ENCODE results near the gene TMEM150C. TPM values are rescaled to one million over a fixed set of nuclear protein-coding genes. Genes with fewer than 3 reads are reported as not detected.

Gene TMEM150C
- total and polyA plus RNA-seq, 2 of the 4 experiments (the other 2 are of a cell fraction) = 0.10 to 0.36 TPM

GRCh38 chr4:82525307-82525911, 36.4 kb downstream of the TMEM150C start:
- H3K9me1 ChIP-seq (ENCODE audit: insufficient read depth, low read length) = 0 out of 2 replicates have a peak, but pooled peaks cover 2% of the 10 kb centered on the region
- CTCF ChIA-PET = no interaction called here
- no peaks in the 10 kb centered on the region for H3K36me3 ChIP-seq (ENCODE audit: control insufficient read depth, insufficient read depth, low read length)
- no peak overlapping the region for H3K27ac ChIP-seq (ENCODE audit: insufficient read depth, low read length)
- H4K8ac ChIP-seq (ENCODE audit: low read depth in 2 of 2, low read length in 2 of 2) = no peak overlapping the region
- H3K23ac ChIP-seq (ENCODE audit: low read depth, low read length) = no peak overlapping the region
- no peak overlapping the region for H2BK15ac ChIP-seq (ENCODE audit: low read depth, low read length)
- H2BK20ac ChIP-seq (ENCODE audit: low read depth, low read length) = no peak overlapping the region
- no peaks in the 10 kb centered on the region for H4K20me1 ChIP-seq (ENCODE audit: insufficient read depth, low read length)
- H4K91ac ChIP-seq (ENCODE audit: insufficient read depth, low read depth, low read length) = no peak overlapping the region
- H2AFZ ChIP-seq (replicated peaks; ENCODE audit: low read length, poor library complexity) = no peak overlapping the region
- intact Hi-C loops (cut with micrococcal nuclease) = no loop called here
- no peak overlapping the region for H3K4me2 ChIP-seq (ENCODE audit: low read depth, low read length)
- in situ Hi-C loops (cut with MboI; ENCODE audit: low sequenced_read_pairs) = no loop called here
- no peak overlapping the region for H3K56ac ChIP-seq (ENCODE audit: extremely low read depth, insufficient read depth, low read length)
- no peaks in the 10 kb centered on the region; the same call in 1 of the 2 replicates for H3K4me1 ChIP-seq (ENCODE audit: control insufficient read depth, insufficient read depth, low read length)
- dilution Hi-C loops (cut with HindIII; ENCODE audit: low sequenced_read_pairs, unreplicated experiment) = no loop called here
- peaks cover 13% of the 10 kb centered on the region for H3K27me3 ChIP-seq (ENCODE audit: control insufficient read depth, insufficient read depth, low read length)
- no peak overlapping the region for H3K4ac ChIP-seq (ENCODE audit: low read depth, low read length)
- H2AK5ac ChIP-seq (ENCODE audit: low read depth, low read length) = no peak overlapping the region
- DNase-seq (no peak), ATAC-seq (ENCODE audit: low read depth) (no peak)
- H3K79me1 ChIP-seq (ENCODE audit: low read depth in 1 of 2, low read length in 2 of 2) = no peaks in the 10 kb centered on the region; a peak in 1 of 4 replicates
- TF ChIP-seq POLR2A (IDR thresholded peaks at IDR 0.05; ENCODE audit: low read depth, low read length) (no peak), BHLHE40 (IDR thresholded peaks at IDR 0.05; ENCODE audit: low read depth, low read length) (no peak), ELK1 (IDR thresholded peaks at IDR 0.05; ENCODE audit: borderline replicate concordance, low read depth, low read length) (no peak)
- no TSS peak for BruUV-seq (replicated peaks)
- H3K14ac ChIP-seq (replicated peaks; ENCODE audit: low read depth, low read length) = no peak overlapping the region
- POLR2A ChIA-PET (ENCODE audit: unreplicated experiment) = no interaction called here
- no peak overlapping the region for H2BK120ac ChIP-seq (ENCODE audit: low read depth, low read length)
- no peak overlapping the region for H3K4me3 ChIP-seq (ENCODE audit: insufficient read depth, low read depth, low read length)
- H2AK9ac ChIP-seq (replicated peaks; ENCODE audit: low read depth, low read length, poor library complexity) = no peak overlapping the region
- no peak overlapping the region for H3K18ac ChIP-seq (ENCODE audit: low read depth, low read length)
- WGBS, 2 experiments (ENCODE audit: extremely low coverage in 2 of 2, insufficient read length in 1 of 2) = no CpG with 5 or more reads among the region's 4 CpGs
- no peaks in the 10 kb centered on the region for H3K9me3 ChIP-seq (ENCODE audit: control insufficient read depth, insufficient read depth, low read length)
- H2BK5ac ChIP-seq (ENCODE audit: low read depth, low read length, poor library complexity, severe bottlenecking) = no peak overlapping the region
- no peak overlapping the region for H3K9ac ChIP-seq (ENCODE audit: low read depth, low read length)
- no peak overlapping the region for H4K5ac ChIP-seq (ENCODE audit: low read depth, low read length)
